Renal cortical epithelial cell (primary cell): ENCODE measurements around the gene DOCK4. TPM values are rescaled to one million over a fixed set of nuclear protein-coding genes. Genes with fewer than 3 reads are reported as not detected.

Experiments
- DNase-seq: peaks from one replicate; pipeline ENCODE4 v3.0.0-alpha.2; 2011; ENCODE audit warnings: low read depth
- total RNA-seq: library from RNA; depleted of rRNA; stranded (reverse); fragments of >200 nt; gene quantifications from 2 replicates; pipeline ENCODE4 v1.2.3, GENCODE V29; 2014

DOCK4 gene
- total RNA-seq, 1 donor from 2014 or later, result 50.4 TPM

DNA sequence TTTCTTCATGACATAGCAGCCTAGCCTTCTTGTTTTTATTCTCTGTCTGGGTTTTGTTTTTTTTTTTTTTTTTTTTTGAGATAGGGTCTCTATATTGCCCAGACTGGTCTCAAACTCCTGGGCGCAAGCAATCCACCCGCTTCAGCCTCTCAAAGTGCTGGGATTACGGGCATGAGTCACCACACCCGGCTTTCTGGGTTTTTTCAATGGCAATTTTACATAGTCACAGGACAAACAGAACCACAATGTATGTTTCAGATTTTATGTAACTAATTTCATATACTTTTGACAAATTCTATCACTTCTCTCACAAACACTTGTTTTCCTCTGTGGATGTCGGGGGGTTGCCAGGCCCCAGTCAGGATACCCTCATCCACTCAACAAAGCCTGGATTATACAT, 16.5 kb downstream of the DOCK4 start:
- DNase-seq, result no peak

GRCh38 chr7:112188257-112188656, 17.9 kb downstream of the DOCK4 start:
- DNase-seq, result no peak

- DNase-seq, result no peak
These were observed 19.9 kb downstream of the DOCK4 start for GRCh38 chr7:112186300-112186699.

GRCh38 chr7:112185005-112185834, 21.0 kb downstream of the DOCK4 start:
- no peak for DNase-seq

DNA sequence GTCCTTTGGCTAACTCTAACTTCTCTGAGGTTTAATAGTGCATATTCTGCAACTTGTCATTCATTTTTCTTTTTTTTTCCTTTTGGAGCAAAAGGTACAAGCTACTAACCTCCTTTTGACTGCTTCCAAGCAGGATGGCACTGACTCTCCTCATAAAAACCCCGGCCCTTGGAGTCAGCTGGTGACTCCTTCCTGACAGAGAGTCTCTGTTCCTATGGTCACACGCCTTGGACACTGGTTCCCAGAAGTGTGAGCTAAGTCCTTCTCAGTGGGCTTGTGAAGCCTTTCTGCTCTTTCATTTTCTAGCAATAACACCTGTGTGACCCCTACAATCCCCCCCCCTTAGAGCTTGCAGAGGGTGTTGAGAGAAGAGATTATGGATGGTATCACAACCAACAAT, 21.7 kb downstream of the DOCK4 start:
- DNase-seq, result no peak

DNA sequence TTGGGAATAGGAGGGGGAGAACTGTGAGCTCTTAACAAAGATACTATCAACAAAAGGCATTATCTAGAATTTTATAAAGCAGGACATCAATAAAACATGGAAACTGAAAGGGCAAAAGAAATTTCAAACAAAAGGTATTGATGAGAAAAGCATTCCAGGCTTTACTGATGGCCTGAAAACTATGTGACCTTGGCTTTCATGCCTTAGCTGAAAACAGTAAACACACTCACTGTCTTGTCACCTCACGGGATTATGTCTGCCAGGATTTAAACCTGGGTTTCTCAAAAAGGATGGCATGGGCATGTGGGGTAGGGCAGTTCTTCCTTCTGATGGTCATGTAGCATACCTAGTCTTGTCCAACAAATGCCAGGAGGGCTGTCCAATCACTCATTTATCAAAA, 22.9 kb downstream of the DOCK4 start:
- no peak for DNase-seq

DNA sequence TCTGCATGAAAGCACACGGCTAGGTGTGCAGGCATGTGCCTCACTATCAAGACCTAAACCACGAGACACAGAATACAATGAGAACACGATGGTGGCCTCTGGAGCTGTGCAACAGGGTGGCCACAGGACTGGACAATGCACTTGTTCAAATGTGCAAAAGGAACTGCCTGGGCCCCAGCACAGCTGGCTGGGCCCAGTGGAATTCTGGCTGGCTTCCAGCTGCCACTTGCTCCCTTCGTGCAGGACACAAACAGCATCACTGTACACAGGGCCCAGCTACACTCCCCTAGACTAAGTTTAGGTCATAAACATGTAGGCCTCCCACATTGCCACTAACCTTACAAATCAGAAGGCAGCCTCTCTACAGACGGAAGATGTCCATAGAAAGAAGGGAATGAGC, 23.4 kb downstream of the DOCK4 start:
- no peak for DNase-seq

DNA sequence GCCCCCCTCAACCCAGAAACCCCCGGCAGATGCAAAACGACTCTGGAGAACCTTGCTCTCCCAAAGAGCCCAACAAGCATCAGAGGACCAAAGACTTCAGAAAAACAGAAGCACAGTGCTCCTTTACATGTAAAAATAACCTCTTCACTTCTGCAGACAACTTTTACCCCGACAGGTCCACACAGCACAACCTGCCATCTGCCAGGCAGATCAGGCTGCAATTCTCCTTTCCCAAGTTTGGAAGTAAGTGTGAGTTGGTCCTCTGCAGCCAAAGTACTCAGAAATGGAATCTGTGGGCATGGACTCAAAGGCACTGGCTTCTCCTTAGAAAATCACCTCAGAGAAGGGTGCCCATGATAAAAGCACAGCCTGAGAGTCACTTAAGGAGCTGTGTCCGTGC, 26.0 kb downstream of the DOCK4 start:
- DNase-seq, result no peak

GRCh38 chr7:112176693-112177415, 29.3 kb downstream of the DOCK4 start:
- no peak for DNase-seq

GRCh38 chr7:112176241-112176640, 30.0 kb downstream of the DOCK4 start:
- DNase-seq, result no peak

GRCh38 chr7:112174192-112174591, 32.0 kb downstream of the DOCK4 start:
- no peak for DNase-seq

DNA sequence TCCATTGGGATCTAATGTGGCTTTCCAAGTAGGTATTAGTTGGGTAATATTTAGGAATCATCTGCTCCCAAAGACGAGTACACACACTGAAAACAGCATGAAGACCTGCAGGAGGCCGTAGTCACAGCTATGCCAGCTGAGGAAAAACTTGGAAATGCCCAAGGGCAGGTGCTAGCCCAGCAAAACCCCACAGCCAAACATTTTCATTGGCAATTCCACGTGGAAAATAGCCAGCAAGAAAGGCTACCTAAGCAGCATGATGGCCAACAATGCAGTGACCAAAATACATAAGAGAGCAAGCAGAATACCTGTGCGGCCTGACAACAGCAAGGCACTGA, 32.7 kb downstream of the DOCK4 start:
- no peak for DNase-seq

DNA sequence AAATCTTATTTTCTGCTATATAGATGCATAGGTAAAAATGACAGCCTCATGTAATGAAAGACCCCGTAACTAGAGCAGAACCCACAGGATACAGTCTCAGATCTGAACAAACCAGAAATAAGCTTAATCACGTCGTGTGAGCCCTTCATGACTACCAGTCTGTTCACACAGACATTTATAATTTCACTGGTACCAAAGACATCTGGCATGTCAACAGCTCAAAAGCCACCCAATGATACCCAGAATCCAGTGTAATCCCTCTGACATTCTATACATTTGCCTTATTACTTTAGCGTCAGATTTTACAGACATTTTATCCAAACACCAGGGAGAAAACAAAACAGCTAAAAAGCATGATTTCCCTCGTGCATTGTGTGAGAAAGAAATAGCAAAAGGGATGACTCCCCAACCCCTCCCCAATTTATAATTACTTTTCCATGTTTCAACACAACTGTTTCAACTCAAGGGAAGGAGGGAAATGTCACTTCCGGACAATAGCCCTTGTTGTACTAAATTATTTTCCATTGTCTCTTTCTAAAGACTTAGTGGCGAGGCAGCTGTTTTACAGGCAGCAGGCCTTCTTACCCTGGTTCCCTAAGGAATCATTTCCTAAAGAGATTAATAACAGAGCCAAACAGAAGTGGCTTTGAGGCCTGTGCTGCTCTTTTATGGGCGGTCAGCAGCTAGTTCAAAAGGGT, 33.2 kb downstream of the DOCK4 start:
- DNase-seq, result no peak

DNA sequence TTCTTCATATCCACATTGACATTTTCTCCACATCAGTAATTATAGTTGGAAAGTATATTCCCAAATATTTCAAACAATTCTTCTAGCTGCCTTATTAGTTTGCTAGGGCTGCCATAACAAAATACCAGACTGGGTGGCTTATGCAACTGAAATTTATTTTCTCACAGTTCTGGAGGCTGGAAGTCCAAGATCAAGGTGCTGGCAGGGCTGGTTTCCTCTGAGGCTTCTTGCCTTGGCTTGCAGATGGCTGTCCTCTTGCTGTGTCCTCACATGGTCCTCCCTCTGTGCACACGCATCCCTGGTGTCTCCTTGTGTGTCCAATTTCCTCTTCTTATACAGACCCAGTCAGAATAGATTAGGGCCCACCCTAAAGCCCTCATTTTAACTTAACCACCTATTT, 34.5 kb downstream of the DOCK4 start:
- no peak for DNase-seq

GRCh38 chr7:112168915-112169314, 37.3 kb downstream of the DOCK4 start:
- no peak for DNase-seq

- no peak for DNase-seq
These were observed 39.1 kb downstream of the DOCK4 start for GRCh38 chr7:112167147-112167546.

DNA sequence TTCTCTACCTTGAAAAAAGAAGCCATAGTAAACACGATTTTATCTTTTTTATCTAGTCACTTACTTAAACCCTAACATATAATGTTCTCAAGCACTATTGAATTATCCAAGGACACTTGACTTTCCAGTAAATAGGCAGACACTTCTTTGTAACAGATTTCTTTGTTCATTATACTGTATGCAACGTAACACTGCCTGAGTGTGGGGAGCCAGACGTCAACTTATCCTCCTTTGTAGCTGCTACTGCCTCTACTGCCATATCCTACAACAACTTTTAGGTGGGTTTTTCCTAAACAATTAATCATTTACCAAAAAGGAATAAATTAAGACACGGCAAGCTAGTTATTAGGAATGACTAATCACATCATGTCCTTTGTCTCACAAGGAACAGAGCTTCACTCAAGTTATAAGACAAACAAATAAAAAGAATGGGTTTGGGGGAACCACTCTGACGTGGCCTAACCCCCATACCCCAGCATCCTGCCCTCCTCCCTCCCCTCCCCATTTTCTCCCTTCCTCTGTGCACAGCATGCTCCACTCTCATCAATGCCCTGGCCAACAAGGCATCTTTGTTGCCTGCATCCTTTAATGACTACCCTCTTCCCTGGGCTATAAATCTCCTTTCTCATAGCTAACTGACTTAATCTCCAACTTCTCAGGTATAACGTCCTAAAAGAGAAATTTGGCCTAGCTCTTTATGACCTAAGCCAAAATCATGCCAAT, 43.3 kb downstream of the DOCK4 start:
- peak; percentile 92 for DNase-seq

- DNase-seq, result peak; percentile 97
These were observed 43.9 kb downstream of the DOCK4 start for GRCh38 chr7:112162142-112162766.

- DNase-seq, result peak; percentile 5
These were observed 44.7 kb downstream of the DOCK4 start for GRCh38 chr7:112161253-112162141.

DNA sequence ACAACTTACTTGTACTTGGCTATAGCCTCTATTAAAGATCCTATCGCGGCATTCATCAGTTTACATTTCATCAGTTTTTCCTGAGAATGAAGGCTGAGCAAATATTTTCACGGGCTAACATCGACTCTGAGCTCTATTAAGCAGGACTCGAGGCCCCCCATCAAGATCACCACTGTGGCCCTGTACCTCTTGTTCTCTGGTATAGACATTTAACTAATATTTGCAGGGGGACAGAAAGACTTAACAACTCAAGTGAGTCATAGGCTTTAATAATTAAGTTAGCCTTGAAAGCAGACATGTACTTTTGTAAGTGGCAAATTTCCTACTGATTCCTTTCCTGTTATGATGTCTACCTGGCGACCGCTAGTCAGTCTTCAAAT, 45.4 kb downstream of the DOCK4 start:
- DNase-seq, result peak; percentile 73
